ENCODE measurements around the gene TTLL9.

The TTLL9 gene

GRCh38 chr20:31862506-31862905 lies 7.9 kb upstream of the TTLL9 start:
- no peak for DNase-seq (ENCODE audit: low read depth)
- no peak overlapping the region for H3K4me3 ChIP-seq (replicated peaks; ENCODE audit: low read depth, low read length)
- no peak for TF ChIP-seq CTCF (IDR thresholded peaks at IDR 0.05; ENCODE audit: low read length, missing control alignments)

GRCh38 chr20:31863296-31864085 lies 6.9 kb upstream of the TTLL9 start:
- DNase-seq (ENCODE audit: low read depth), result no peak
- TF ChIP-seq CTCF (IDR thresholded peaks at IDR 0.05; ENCODE audit: low read length, missing control alignments), result no peak
- H3K4me3 ChIP-seq (replicated peaks; ENCODE audit: low read depth, low read length), result no peak overlapping the region

GRCh38 chr20:31864521-31865400 lies 5.7 kb upstream of the TTLL9 start:
- no peak overlapping the region for H3K4me3 ChIP-seq (replicated peaks; ENCODE audit: low read depth, low read length)
- no peak for TF ChIP-seq CTCF (IDR thresholded peaks at IDR 0.05; ENCODE audit: low read length, missing control alignments)
- no peak for DNase-seq (ENCODE audit: low read depth)

- DNase-seq (ENCODE audit: low read depth), result no peak
- H3K4me3 ChIP-seq (replicated peaks; ENCODE audit: low read depth, low read length), result no peak overlapping the region
- no peak for TF ChIP-seq CTCF (IDR thresholded peaks at IDR 0.05; ENCODE audit: low read length, missing control alignments)
These were observed 4.2 kb upstream of the TTLL9 start for GRCh38 chr20:31866221-31866620.

- no peak for DNase-seq (ENCODE audit: low read depth)
- no peak overlapping the region for H3K4me3 ChIP-seq (replicated peaks; ENCODE audit: low read depth, low read length)
- no peak for TF ChIP-seq CTCF (IDR thresholded peaks at IDR 0.05; ENCODE audit: low read length, missing control alignments)
These were observed 1.4 kb upstream of the TTLL9 start for GRCh38 chr20:31868853-31869672.

GRCh38 chr20:31869673-31869941 lies 827 bp upstream of the TTLL9 start:
- TF ChIP-seq CTCF (IDR thresholded peaks at IDR 0.05; ENCODE audit: low read length, missing control alignments), result no peak
- no peak overlapping the region for H3K4me3 ChIP-seq (replicated peaks; ENCODE audit: low read depth, low read length)
- DNase-seq (ENCODE audit: low read depth), result no peak
